Stomach (tissue), 4 donors: Measurements from ENCODE around the gene ACADL.

Source experiments
- CTCF ChIP-seq, 7 experiments: fragments of 450-650 bp in 4 of 7; fragments of 200-600 bp in 3 of 7; sonication (generic) in 3 of 7; IDR thresholded peaks; one replicate each; pipeline ENCODE4 v1.5.1; 2016 to 2019; ENCODE audit warnings: antibody characterized with exemption in 7 of 7, control low read depth in 2 of 7, mild to moderate bottlenecking in 1 of 7
- POLR2A ChIP-seq, 4 donors: fragments of 450-650 bp; IDR thresholded peaks; one replicate each; pipeline ENCODE4 v1.6.1; 2016; ENCODE audit warnings: antibody characterized with exemption in 4 of 4, control low read depth in 2 of 4, mild to moderate bottlenecking in 1 of 4, moderate library complexity in 1 of 4
- POLR2AphosphoS5 ChIP-seq, 3 donors: sonication (generic); formaldehyde crosslinking; IDR thresholded peaks; one replicate each; pipeline ENCODE4 v1.6.1; 2016; ENCODE audit warnings: antibody characterized with exemption in 3 of 3

- no peak for TF ChIP-seq POLR2A (IDR thresholded peaks at IDR 0.05)
- no peak for TF ChIP-seq POLR2AphosphoS5 (IDR thresholded peaks at IDR 0.05)
- TF ChIP-seq CTCF (IDR thresholded peaks at IDR 0.05) = no peak
Measured at GRCh38 chr2:210170196-210170445, 55.1 kb downstream of the ACADL start.
